CD4-positive, alpha-beta T cell treated with Interleukin-6 for 4 hours (primary cell): ENCODE measurements around the gene HOATZ.
A peak's percentile ranks its signal among the peaks of the same experiment; 100 is the strongest.

Experiments used
- DNase-seq: peaks from one replicate; pipeline ENCODE4 v3.0.0-alpha.2; 2020; ENCODE audit warnings: mixed read lengths

HOATZ gene

DNA sequence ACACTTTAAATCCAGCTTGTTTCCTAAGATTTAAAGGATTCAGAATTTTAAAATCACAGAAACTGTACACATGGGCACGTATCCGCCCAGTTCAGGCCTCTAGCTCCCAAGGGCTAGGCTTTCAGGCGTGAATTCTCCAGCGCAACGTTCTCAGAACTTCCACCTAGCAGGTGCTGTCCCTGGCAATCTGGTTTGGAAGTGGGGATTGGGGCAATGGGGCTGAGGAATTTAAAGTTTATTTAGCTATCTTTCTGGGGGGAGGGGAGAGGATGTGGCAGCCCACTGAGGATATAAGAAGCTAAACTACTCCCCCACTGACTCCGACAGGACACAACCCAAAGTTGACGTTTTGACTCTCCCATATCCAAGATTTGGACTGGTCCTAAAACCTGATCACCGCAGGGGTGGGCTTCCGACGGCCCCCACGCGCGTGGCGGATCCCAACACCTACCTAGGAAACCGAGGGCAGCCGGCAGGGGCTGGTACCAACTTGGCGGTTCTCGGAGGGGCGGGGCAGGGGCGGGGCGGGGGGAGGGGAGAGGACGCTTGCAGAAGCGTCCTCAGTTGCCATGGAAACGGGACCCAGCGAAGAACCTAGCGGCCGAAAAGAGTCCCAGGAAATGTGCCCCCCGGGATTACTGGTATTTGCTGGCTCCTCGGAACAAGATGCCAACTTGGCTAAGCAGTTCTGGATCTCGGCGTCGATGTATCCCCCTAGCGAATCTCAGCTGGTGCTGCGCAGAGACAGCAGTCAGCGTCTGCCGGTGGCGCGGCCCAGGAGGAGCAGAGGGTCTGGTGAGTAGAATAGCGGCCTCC is at the start of gene HOATZ:
HOATZ (plus strand) TSS at position 563 of the 816 bp plus-strand sequence; CDS start at position 570, 7 bp downstream.
- peak; percentile 40 for DNase-seq

DNA sequence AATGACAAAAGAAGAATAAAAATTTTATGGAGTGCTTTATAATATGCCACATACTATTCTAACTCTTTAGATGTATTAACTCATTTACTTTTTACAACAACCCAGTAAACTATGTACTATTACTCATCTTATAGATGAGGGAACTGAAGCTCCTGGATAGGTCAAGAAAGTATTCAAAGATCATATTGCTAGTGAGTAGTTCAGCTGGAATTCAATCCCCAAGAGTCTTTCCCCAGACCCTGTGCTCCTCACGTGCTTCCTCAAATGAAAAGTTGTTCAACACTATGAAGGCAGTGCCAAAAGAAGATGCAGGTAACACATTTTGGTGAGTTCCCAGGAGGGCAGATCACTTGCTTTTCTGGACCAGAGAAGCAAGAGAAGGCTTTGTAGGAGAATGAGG is 49.2 kb upstream of the HOATZ start:
- DNase-seq: no peak

DNA sequence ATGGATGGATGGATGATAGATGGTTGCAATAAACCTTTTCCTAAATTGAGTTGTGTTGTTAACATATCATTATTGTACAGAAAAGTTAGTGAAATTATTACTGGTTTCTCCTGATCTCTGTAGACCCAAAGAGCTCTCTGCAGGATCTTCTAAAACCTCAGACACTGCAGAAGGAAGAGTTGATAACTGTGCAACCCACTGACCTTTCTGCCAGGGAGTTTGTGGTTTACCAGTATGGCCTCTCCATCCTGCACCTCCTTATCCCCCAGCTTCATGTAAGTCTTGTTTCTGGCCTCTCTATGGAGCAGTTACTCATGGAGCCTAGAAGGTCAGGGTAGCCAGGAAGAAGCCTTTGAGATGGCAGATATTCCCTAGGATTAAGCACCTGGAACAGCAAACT is 48.0 kb upstream of the HOATZ start:
- DNase-seq: no peak

DNA sequence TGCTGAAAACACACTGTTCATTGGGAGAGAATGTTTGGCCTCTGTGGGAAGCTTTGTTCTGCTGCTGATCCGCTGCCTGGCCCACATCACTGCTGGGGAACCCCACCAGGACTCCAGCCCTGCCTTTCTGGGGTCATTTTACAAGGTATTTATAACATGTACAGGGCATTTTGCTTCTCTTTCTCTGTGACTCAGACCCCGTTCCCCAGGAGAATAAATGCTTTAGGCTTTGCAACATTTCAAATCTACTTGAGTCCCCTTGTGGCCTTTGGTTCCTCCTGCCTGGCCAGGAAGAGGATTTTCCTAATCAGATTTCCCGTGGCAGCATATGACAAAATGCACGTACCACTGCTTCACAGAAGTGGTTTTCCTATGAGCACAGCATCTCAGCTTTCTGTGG is 45.4 kb upstream of the HOATZ start:
- DNase-seq: no peak

DNA sequence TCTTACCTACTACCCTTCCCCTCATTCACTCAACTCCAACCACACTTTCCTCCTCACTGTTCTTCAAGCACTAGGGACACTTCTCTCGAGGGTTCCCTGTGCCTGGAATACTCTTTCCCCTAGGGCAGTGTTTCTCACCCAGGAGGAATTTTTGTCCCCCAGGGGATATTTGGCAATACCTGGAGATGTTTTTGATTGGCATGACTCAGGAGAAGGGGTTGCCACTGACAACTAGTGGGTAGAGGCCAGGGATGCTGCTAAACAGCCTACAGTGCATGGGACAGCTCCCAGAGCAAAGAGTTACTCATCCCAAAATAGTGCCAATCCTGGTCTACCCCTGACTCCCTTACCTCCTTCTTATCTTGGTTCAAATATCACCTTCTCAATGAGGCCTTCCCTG is 42.4 kb upstream of the HOATZ start:
- DNase-seq: no peak

DNA sequence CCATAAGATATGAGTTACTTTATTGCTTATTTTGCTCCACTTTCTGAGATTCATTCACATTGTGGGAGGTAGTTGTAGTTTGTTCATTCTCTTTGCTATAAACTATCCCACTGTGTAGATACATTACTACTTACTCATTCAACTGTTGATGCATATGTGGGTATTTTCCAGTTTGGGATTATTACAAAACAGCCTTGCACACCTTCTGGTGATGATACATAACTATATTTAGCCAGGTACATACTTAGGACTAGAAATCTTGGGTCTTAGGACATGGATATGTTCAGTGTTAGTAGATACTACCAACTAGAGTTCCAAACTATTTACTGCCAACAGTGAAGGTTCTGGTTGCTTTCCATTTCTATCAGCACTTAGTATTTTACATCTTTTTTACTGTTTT is 40.1 kb upstream of the HOATZ start:
- no peak for DNase-seq

DNA sequence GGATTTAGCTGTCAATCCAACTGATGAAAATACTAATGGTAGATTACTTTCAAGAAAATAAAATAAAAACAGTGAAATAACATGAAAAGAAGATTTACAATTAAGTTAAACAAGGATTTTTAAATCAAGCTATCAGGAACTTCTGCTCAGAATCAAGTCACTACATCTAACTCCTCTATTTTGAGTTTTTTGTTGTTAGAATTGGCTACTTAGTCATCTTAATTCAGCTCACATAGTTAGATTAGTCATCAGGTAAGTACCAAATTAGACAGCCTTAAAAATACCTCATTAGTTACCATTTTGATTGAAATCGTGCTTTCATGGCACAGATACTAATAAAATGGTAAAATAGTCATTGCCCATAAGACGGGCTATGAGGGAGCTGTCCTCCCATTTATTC is 38.2 kb upstream of the HOATZ start:
- no peak for DNase-seq

DNA sequence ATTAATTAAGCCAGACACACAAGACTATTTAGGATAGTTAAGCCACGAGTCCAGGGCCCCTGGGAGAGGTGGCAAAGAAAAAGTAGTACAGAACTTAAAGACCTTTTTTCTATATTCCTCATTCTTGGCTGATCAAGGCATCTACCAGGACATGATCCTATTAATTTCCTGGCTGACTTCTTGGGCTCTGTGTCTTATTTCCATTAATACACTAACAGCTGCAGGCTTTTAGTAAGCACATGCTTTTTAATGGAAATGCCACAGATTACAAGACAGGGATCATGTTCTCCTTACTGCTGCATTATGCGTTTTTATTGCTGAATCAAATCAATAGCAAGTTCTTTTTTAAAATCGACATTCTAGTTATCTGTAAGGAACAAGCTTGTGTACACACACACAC is 37.6 kb upstream of the HOATZ start:
- DNase-seq: no peak

DNA sequence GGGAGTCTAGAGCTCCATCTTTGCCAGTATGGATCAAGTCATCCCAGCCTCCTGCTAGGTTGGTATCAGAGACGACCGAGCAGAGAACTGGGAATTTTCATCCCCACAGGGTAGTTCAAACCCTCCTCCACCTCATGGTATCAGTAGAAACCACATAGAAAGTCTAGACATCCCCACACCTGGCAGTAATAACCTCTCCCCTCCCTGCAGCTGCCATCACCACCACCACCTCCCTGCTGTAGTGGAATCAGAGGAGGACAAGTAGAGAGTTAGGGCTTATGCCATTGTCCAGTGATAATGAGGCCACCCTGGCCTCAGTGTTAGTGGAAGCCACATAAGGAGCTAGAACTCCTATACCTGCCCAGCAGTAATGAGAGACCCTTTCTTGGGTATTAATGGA is 36.7 kb upstream of the HOATZ start:
- DNase-seq: no peak

DNA sequence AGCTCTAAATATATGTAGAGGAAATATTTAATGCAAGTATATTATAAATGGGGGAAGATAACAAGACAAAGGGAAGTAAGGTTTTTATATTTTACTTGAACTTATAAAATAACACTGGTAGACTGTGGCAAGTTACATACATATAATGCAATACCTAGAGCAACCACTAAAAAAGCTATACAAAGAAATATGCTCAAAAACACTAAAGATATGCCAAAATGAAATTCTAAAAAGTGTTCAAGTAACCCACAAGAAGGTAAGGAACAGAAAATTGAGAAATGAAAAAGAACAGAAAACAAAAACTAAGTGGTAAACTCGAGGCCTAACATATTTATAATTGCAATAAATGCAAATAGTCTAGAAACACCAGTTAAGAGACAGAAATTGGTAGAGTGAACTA is 34.9 kb upstream of the HOATZ start:
- no peak for DNase-seq

DNA sequence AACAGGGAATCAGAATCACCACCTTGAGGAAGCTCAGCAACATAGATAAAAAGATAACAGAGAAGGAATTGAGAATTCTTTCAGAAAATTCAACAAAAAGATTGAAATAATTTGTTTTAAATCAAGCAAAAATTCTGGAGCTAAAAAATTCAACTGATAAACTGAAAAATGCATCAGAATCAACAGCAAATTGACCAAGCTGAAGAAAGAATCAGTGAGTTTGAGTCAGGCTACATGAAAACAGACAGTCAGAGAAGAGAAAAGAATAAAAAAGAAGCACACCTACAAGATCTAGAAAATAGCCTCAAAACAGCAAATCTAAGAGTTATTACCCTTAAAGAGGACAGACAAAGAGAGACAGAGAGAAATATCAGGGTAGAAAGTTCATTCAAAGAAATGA is 31.1 kb upstream of the HOATZ start:
- DNase-seq: no peak

DNA sequence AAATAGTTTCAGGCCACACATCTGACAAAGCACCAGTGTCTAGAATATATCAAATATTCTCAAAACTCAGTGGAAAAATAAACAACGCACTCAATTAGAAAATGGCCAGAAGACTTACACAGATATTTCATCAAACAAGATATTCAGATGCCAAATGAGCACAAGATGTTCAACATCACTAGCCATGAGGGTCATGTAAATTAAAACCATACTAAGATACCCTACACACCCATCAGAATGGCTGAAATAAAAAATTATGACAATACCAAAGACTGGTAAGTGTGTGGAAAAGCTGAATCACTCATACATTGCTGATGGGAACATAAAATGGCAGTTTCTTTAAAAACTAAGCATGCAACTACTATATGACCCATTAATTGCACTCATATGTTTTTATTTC is 24.1 kb upstream of the HOATZ start:
- no peak for DNase-seq

DNA sequence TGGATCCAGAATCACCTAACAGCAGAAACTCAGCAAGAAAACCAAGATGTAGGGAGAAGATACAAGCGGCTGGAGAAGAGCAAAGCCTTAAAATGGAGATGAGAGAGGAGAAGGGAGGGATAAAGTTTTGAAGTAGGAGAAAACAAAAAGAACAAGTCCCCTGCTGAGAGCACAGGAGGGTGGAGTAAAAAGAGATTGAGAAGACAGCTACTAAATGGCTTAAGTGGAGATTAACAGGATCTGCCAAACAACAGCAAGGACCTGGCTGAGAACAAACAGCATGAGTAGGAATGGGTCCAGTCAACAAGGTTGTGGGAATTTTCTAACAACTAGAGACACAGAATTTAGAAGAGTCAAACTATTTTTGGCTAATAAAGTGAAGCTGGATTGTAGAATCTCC is 20.5 kb upstream of the HOATZ start:
- DNase-seq: no peak

DNA sequence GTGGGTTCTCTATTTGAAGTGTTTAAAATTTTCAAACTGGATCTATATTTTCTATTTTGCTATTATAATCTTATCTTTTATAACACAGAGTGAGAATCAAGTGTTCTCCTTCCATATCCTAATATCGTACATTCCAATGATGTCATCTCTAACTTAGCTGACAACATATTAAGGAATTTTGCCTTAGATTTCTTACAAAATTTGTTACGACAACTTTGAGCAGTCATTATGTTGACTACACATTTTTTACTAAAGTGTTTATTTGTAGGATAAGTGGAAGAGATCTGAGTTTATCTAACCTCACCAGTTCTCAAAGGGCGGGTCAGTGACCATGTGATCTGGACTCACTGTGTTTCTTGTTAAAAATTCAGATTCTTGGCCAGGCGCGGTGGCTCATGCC is 15.1 kb upstream of the HOATZ start:
- DNase-seq: no peak

DNA sequence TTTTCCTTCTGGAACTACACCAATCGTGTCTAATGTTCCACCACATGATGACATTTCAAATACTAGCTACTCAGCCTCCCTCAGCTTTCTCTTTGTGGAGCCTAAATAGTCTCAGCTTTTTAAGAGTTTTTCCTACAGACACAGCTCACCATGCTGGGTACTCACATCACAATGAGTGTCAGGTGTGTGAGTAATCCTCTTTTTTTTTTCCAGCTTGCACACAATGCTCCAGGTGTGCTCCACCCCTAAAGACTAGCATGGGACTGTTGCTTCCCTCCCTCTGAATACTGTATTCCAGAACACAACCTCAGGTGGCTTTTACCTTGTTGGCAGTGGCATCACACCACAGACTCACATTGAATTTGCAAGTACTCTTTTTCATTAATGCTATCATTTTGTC is 14.1 kb upstream of the HOATZ start:
- no peak for DNase-seq

DNA sequence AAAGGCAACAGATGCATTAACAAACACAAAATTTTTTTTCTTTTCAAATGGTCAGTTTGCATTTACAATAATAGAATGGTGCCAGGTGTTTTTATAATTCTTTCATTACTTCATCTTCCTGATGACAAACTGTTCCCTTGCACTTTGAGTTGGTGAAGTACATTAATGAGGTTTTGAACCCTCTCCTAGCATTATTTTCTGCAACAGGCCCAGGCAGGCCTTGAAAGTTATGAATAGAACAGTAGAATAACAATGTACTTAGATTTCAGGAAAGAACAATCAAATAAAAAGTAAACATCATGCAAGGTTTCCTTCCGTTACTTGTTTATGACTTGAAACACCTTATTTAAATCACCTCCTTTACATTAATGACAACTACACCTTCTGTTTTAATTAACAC is 12.0 kb upstream of the HOATZ start:
- DNase-seq: no peak

DNA sequence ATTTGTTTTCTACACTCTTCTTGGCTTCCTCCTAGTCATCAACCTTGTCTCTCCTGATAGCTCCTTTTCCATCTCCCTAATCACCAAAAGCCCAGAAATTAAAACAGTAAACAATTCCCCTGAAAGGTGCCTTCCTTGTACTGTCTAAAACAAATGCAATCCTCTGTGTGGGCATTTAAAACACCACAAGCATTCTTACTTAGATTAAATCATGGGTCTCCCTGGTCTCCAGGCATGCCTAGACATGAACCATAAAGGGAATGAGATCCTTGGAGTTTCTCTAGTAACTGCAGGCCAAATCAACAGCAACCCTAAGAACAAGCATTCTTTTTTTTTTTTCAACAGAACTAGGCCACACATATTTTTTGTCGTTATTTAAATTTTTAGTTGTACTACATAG is 4.3 kb upstream of the HOATZ start:
- no peak for DNase-seq

DNA sequence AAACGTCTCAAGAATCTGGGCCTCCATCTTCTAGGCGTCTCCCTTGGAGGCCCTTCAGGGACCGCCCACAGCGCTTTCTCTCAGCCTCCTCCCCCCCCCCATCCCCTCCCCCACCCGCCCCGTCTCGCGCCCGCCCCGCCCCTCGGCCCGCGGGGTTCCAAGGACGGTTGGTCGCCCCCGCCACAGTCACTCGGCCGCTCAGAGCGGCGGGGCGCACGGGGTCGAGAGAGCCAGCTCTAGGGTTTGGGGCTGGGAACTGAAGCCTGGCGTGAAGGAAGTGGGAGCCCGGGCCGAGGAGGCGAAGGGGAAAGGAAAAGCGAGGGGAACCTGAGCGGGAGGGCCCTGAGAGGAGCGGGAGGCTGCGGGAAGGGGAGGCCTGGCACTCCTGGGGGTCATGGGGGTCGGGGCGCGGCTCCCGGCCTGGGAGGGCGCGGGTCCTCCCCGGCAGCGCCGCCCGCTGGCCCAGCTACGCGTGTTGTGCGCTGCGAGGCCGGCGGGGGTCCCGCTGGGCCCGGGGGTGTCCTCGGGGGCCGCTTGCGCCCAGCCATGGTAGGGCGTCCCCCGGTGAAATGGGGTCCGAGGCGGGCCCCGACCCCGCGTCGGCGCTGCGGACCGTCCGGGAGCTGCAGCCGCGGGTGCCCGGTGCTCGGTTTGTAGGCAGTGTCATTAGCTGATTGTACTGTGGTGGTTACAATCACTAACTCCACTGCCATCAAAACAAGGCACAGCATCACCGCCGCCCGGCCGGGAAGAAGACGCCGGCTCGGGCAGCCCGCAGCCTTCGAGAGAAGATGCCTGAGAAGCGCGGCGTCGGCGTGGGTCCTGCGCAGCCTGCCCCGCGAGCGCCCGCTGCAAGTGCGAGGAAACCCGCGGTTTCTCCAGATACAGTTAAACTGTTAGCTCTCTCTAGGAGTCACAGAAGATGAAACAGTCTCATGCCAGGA is 2.0 kb upstream of the HOATZ start, which contains the start of gene BTG4:
BTG4 (minus strand) TSS at position 91 of the 944 bp plus-strand sequence. CDS start 13,610 bp downstream, outside the sequence.
- peak; percentile 19 for DNase-seq

DNA sequence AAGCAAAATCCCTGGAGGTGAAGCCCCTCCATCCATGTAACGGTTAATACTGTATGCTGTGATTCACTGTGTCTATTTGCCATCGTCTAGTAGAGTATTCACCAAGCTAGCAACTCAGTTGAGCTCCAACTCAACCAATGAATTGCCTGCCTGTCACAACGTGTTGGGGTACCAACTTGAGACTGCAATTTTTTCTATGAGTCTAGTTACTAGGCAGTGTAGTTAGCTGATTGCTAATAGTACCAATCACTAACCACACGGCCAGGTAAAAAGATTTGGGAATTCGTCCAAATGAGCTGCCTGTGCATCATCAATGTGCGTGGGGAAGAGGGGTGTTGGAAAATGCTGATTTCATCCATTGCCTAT is 1.4 kb upstream of the HOATZ start:
- no peak for DNase-seq

DNA sequence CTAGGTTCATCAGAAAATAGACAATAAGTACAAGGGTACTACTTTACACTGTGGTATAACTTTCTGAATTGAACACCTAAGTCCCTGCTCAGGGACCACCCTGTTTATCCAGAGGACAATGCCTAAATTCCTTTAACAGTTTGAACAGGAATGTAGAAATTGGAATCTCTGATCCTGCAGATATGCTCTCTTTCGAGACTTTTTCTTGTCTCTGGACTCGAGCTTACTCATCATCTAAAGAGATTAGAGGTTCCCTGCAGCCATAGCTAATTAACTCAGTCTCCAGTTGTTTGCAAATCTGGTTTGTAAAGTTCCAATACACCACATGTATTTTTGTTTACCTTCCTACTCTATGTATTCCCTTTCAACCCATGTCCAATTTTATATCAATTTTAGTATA is 1.0 kb downstream of the HOATZ start:
- DNase-seq: no peak

DNA sequence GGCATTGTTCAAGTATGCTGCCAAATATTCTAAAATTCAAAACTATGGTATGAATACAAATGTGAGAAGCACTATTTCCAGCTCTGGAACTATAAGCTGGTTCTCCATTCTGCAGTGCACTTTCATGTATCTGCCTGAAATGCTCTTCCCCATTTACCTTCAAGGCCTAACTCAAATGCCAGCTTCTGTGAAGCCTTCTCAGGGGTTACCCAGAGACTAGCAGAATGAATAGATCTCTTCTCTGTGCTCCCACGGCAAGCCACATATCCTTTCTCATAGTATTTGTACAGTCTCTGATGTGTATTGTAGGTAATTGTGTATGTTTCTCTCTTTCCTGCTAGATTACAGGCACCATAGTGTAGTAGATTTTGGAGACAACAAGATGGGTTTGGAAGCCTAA is 4.1 kb downstream of the HOATZ start:
- no peak for DNase-seq

DNA sequence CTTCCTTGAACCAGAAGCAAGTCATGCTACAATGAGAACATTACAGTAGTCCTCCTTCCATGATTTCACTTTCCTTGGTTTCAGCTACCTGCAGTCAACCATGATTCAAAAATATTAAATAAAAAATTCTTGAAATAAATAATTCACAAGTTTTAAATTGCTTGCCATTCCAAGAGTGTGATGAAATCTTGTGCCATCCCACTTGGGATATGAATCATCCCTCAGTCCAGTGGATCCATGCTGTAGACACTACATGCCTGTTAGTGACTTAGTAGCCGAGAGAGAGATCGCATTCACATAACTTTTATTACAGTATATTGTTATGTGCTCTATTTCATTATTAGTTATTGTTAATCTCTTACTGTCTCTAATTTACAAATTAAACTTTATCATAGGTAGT is 6.0 kb downstream of the HOATZ start:
- no peak for DNase-seq

DNA sequence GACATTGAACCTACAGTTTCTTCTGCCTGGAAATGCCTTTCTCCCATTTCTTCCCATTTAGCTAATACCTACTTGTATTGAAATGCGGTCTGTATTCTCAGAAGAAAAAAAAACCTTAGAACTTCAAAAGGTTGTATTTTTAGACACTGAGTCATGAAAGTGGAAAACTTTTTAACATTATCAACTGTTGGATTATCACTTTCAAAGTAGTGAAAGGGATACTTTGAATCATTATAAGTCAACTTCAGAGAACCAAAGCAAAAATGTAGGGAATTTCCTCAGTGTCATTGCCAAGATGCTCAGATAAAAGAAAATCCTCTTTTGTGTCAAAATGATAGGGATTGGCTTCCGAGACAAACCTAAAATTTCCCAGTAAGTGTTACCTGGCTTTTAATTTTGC is 6.6 kb downstream of the HOATZ start:
- DNase-seq: no peak

DNA sequence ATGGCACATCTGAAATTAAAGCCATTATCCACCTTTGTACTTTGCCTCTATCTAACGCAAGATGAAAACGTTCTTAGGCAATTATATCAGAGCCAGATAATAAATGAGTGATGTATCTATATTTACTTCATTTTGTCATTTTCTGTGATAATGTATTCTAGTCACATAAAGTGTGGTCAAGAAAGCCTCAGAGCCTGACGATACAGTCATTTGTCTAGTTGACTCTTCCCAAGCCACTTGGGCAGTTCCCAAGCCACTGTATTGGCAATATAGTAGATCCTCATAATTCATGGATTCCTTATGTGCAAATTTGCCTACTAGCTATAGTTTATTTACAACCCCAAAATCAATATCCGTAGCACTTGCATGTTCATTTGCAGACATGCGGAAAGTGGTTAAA is 7.8 kb downstream of the HOATZ start:
- no peak for DNase-seq
